GF-D8 (cell line): Measurements from ENCODE around the gene ASTN1.

Source experiments
- DNase-seq: peaks from one replicate; lab custom pipeline; 2025; lab: John Stamatoyannopoulos, UW

The ASTN1 gene

DNA sequence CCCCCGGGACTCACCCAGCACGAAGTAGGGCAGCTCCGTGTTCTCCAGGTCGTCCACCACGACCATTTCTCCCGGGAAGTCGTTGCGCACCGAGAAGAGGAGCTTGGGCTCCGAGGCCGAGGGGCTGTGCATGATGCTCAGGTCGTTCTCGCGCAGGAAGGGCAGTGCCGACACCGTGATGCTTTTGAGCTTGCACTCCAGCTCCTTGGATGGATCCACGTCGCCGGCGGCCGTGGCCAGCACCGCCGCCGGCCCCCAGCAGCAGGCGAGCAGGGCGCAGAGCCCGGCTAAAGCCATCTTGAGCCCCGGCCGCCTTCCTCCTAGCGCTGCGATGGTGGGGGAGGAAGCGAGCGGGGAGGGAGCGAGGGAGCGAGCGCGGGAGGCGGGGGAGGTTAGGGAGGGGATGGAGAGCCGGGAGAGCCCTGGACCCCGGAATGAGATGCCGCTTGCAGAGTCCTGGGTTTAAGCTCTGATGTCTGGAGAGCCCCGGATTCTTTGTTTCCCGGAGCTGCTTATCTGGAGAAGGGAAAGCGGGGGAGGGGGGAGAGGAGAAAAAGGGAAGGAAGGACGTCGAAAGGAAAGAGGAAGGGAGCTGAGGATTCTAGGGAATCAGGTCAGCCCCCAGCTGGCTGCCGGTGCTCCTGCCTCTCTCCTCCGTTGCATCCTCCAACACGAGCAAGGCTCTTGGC is at the start of gene ASTN1:
Gene ASTN1, minus strand, starts transcription at position 333 of the 689 bp plus-strand sequence. Its CDS starts 36 bp downstream, at position 297.
- no peak for DNase-seq

DNA sequence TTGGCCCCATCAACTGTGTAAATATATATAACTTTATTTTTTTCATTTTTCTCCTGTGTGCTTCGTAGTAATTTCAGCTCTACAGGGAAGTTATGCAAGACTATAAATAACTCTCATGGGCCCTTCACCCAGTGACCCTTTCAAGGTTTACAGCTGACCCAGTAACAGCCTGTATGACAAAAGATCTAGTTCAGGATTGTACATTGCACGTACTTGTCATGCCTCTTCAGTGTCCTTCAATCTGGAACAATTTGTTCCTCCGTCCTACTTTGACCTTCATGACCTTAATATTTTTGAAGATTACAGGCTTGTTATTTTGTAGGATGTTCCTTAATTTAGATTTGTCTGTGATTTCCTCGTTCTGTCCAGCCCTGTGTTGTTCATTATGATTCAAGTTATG is 46.7 kb upstream of the ASTN1 start:
- no peak for DNase-seq

DNA sequence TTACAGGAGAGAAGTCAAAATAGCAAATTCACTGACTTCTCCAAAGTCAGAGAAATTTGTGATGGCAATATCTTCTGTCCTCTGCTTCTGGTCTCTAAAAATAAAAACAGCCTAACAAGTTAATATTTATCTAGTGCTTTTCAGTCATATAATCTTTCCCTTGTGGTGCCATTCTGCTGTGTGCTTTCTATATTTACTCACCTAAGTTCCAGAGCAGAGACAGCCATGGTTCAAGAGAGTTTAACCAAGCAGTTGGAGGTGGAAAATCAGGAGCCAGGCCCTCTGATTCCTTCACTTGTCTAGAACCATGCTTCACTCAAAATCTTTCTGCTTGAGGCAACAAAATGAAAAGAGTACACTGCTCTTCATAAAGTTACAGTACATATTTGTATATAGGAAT is 45.6 kb upstream of the ASTN1 start:
- DNase-seq, result no peak

DNA sequence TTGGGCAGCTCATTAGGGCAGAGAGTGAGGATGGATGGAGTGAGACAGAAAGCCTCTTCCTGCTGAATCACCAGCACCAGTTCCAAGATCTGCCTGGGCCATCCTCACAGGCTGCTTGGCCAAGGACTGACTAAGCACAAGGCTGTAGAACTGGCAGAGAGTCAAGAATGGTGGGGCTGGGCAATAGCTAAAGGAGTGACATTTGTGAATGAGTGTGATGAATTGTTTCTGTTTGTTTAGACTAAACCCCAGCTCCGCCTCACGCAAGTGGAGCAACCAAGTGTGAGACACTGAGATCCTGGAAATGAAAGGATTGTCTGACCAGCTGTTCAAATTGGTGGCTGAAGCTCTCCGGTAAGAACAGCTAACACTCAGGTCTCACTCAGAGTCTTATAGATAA is 44.8 kb upstream of the ASTN1 start:
- no peak for DNase-seq

DNA sequence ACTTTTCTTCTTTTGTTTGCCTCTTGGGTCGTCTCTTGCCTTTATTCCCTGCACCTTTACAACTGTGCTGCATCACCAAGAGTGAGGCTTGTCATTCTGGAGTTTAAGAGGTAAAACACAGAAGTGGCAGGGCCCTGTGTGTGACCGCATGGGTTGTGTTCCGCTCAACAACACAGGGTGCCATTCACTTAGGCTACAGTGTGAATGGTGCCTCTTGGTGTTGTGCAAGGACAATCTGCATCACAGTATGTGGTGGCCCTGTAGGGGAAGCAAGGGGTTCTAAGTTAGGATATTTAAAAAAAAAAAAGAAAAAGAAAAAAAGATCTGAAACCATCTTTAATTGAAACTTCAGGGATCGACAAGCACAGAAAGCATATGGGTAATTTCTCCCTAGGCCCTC is 44.4 kb upstream of the ASTN1 start:
- DNase-seq, result no peak

DNA sequence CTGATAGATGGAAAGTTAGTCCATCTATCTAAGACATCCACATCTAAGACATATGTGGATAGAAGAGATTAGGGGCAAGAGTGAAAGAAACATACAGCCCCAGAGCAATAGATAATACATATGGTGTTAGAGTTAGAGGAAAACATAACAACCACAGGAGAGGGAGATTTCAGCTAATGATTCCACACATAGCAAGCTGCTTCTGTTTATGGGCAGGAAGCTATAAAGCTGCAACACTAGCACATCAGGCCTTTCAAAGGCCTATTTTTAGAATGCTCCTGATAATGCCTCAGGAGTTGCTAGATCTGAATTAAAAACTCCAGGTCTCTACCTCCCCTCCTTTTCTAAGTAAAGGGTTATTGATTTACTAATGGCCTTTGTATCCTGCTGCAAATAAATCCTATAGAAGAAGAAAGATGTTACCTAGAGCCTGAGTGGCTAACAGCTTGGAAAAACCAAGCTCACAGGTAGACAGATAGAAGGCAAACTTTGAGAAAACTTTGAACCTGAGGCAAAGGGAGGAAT is 42.4 kb upstream of the ASTN1 start:
- no peak for DNase-seq

DNA sequence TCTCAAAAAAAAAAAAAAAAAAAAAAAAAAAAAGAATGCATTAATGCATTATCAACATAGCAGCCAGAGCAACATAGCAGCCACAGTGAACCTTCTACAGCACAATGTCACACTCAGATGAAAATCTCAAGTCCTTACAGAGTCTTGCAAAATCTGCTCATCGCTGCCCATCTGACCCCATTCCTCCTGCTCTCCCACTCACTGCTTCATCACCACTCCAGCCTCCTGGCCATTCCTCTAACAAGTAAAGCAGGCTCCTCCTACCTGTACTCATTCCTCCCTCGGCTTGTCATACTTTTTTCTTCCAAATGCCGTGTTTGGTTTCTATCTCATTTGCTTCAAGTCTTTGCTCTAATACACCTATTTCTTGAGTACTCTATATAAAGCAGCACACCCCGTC is 35.8 kb upstream of the ASTN1 start:
- no peak for DNase-seq

DNA sequence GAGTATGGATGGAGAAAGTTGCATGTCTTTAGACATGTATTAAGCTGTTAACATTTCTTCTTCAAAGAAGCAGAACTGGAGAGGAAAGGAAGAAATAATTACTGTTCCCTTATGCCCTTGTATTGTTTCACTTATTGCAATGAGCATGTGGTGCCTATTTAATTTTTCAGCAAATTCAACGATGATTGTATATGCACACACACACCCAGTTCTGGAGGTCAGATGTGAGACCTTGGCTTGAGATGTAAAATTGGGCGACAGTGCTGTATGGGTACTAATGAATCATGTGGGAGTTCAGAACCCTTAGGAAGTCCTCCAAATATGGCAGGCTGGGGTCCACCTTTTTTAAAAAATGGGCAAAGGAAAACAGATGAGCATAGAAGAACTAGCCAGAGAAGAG is 33.7 kb upstream of the ASTN1 start:
- DNase-seq, result no peak

DNA sequence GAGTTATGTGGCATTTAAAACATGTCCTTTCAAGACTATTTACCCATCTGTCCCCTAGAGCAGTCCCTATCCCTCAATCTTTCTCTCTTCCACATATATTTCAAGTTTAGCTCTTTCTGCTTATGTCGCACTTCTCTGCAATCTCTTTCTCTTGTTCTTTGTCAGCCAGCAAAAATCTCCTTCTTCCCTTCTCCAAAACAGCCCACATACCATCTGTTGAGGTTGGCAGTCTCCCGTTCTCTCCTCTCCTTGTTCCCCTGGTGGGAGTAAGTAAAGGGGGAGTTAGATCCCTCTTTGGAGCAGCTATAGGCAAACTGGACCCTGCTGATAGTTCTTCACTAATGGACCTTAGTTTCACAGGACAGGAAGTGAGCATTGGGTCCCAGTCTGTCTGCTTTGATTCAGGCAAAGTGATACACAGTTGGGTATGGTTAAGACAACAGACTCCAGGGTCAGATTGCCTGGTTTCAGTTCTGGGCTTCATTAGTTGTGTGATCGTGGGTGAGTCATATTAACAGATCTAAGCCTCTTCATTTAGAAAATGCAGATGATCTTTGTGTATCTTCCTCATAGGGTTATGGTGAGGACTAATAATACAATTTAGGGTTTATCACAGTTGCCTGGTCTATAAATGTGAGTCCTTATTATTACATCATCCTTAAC is 25.9 kb upstream of the ASTN1 start:
- no peak for DNase-seq

DNA sequence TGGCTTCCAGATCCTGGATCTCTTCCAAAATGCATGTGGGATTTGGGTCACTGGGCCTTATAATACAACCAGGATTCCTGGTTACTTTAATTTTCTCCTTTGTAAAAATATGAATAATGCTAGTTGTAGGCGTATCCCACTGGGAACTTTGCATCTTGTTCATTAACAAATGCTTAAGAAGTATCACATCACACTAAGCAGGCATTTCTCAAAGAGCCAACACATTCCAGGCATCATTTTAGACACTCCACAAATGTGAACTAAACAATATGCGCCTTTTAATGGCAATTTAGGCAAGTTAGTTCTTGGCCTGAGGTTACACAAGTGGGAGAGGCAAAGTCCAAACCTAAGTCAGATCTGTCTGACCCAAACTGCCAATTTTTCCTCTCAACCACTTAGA is 22.1 kb upstream of the ASTN1 start:
- DNase-seq, result no peak

DNA sequence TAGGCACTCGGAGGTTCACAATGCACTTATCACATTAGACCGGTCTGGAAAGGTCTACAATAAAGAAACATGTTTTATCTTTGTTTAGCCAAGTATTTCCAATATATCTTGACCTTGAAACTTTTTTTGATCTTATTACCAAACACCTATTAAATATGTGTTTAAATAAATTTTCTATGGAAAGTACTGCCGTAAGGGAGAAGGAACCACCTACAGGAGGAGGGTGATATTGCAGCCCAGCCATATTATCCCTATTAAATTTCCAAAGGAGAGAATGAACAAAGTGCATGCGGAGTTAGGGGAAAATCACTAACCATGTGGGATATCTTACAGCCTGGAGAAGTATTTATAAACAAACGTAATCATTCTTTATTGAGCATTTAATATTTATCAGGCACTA is 20.7 kb upstream of the ASTN1 start:
- DNase-seq, result no peak

DNA sequence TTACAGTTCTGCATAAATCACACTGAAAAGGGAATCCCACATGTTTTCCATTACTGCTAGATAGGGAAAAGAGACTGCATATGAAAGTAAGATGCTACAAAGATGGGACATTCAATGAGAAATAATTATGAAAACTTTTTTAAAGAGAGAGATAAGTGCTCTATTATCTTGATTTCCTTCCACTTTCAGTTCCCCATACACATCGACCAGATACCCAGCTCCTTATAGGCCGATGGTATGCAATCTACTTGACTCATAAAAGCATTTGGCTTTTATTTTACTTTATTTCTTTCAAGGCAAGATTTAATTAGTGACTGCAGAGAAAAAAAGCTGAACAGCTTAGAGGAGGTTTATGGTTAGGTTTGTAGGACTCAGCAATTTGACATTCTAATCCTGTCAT is 19.3 kb upstream of the ASTN1 start:
- DNase-seq, result no peak

DNA sequence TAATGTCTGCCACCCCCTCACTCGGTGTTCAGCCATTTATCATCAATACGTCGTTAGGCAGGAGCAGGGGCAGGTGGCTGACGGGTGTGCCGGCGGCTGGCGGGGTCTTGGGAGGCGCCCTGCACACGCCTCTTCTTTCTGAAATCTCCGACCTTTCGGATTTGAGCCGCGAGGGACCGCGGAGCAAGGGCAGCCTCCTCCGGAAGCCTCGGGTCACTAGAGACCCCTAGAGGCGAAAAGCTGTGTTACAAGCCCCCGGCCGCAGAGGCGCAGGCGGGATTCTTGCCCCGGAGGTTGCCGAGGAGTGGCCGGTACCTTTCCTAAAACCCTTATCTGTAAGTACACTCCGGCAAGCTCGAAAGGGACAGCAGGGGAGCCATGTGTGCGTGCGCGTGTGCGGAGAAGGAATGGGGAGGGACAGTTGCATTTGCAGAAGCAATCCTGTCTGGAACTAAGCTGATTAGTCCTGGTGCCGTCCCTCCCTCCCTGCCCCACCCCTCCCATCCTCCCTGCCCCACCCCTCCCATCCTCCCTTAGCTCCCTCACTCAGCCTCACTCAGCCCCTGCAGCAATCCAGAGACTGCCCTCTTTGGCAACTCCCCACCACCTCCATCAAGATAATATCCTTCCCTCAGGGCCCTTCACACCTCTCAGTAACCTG is 17.2 kb upstream of the ASTN1 start:
- DNase-seq, result no peak

DNA sequence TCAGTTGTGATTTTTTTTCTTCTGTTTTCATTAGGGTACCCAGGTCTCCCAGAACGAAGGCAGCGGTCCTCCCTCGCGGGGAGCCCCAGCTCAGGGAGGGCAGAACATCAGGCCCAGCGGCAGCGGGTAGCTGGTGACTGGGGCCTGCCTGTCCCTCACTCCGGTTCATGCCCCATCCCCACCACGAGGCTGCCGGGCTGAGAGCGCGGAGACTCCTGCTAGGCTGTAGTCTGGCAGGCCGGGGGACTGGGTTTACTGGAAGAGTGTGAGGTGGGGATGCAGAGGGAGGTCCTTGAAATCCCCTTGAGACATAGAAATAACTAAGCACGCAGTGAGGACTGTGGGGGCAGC is 16.7 kb upstream of the ASTN1 start:
- no peak for DNase-seq

DNA sequence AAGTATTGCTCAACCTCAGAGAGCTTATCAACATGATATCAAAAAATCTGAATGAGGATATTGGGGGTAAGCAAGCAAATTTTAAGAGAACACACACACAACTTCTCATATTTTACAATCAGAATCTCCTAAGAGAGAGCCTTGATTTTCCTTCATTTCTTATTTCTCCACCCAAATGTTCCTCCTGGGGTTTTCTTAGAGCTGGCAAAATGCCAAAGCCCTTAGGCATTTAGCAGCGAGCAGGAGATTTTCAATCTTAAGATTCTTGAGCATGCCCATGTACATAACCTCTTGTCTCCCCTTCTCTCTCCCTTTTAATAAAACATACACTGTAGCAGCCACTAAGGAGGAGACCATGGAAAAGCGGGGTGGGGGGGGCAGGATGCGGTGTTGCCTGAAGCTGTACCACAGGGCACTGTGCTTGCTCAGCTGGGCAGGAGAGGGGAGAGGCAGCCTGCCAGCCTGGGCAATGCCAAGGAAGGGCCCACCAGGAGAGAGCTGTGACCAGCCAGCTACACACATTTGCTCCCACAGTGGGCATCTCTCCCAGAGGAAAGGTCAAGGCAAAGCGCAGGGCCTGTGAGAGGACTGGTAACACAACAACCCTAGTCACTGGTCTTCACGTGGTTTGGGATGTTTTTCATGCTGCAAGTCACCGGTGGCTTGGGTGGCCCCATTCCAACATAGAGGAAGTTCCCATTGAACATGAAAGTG is 10.6 kb upstream of the ASTN1 start:
- no peak for DNase-seq

DNA sequence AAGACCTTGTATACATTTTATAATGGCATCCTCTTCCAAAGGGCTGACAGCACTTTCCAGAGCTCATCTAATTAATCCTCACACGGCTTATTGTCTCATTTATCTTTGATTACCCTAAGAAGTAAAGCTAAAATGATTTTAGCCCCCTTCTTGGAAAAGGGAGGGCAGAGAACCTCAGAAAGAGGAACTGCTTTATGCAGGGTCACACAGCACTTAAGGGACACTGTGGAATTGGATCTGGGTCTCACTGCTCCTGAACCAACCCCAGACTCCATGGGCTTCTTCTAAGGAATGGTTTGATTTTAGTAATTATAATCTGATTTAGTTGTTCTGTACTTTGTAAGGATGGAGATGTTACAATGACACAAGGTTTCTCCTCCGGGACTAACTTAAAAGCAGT is 9.5 kb upstream of the ASTN1 start:
- DNase-seq, result no peak

DNA sequence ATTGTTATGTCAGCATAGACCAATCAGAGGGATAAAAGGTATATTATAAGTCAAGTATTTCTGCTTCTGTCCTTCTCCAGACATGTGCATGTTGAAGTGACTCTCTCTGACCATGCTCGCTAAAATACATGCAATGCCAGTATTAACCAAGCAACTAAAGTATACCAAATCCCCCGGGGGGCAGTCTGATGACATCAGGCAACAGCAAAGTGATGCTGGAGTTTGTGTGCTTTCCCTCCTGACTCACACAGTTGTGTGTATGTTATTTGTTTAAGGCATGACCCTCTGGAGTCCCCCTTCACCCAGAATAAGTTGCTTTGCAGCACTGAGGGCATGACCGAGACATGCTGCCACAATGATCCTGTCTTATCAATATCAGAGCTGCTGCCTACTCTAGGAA is 8.4 kb upstream of the ASTN1 start:
- DNase-seq, result no peak

DNA sequence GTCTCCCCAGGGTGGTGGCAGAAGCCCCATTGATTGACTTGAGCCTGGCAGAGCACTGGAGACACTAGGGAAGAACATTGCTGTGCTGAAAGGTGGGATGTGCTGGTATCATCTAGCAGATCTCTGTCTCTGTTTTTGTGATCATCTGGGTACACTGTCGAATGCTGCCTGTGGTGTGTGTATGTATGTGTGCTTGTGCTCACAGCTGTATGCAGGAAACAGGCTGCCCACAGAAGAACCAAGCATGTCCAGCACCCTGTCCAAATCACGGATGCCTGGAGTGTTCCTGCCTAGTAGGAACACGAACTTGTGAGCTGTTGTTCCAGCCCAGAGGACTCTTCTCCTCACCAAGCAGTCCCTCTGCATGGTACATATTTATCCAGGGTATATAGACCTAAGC is 7.8 kb upstream of the ASTN1 start:
- DNase-seq, result no peak

DNA sequence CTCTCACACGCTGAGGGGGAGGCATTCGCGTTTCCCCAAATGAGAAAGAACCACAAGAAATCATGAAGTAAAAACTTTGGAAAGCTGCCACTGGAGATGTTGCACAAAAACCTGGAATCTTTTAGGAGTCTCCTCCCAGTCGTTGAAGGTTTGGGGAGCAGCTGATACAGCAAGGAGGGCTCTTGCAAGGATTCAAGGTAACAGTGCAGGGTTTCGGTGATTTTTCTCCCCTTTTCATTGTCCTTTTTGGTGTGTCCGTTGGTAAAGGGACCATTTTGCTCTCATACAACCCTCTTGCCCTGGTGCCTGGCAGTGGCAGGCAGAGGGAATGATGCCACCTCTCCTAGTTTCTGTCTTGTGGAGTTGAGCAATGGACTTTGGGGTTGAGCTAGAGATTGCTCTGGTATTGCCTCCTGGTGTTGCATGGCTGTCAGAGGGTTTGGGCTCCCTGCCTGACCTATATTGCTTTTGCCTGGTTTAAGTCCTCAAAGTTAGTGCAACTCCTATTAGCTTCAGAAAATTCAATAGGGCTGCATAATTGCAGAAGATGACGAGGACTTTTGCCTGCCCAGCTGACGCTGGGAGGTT is 7.1 kb upstream of the ASTN1 start:
- DNase-seq, result no peak

DNA sequence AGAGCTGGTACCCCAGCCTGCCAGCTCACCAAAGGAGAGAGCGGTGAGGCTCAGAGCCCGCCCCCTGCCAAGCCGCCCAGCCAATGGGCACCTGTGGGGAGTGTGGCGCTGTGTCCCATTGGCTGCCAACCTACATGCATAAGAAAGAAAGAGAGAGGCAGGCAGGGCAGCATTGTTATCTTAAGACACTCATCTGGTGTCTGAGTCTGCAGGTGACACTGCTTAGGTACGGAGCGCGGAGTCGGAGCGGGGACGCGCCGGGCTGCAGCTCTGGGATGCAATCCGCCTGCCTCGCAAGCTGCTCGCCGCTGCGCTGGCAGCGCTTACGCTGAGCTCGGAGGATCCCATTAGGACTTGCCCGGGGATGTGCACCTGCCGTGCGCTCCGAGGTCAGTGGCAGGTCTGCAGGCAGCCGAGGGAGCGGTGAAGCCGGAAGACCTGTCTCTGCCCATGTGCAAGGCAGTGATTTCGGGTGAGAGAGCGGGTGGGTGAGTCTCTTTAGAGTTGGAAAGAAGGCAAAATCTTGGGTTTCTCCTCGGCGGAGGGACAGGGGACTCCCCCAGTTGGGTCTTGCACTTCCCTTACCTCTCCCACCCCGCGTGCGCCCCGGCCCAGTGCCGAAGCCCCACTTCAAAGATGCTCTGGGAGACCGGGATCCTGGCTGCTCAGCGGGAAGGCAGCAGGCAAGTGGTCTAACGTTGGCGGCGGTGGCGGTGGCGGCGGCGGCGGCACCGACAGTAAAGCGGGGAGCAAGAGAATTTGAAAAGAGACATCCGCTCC is 6.4 kb upstream of the ASTN1 start, which contains the start of gene BRINP2:
Gene BRINP2, plus strand, starts transcription at position 203 of the 780 bp plus-strand sequence. CDS start 58,919 bp downstream, outside the sequence.
- DNase-seq, result no peak

DNA sequence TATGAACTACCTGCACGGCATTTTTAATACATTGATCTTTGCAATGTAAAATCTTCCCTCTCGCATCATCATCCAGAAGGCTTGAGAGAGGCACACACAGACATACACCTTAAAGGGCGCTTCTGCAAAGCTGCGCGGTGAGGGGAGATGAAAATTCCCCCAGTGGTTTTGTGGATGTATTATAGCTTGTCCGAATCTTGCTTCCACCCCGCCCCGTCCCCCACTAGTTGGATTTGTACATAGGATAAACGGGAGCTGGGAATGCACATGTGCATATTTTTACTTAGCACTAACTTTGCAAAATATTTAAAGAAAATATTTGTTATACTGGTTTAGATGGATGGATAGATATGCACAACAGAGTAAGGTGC is 542 bp upstream of the ASTN1 start:
- no peak for DNase-seq
